Neural crest cell (in vitro differentiated cells): Measurements from ENCODE around the gene EXOC3L2. TPM values are rescaled to one million over a fixed set of nuclear protein-coding genes. Genes with fewer than 3 reads are reported as not detected.

Experiments used
- DNase-seq: peaks from one replicate; pipeline ENCODE4 v3.0.0; 2021; ENCODE audit warnings: low read depth, mixed read lengths, low spot score
- H3K27ac Mint-ChIP-seq: one replicate; pipeline ENCODE4 v1.8.0; 2021; ENCODE audit warnings: mild to moderate bottlenecking, mixed read lengths; ENCODE audit not compliant: unreplicated experiment
- H3K27me3 Mint-ChIP-seq: 2 replicates; pipeline ENCODE4 v1.8.0; 2021; ENCODE audit warnings: low read depth, mild to moderate bottlenecking, mixed read lengths
- H3K36me3 Mint-ChIP-seq: 2 replicates; pipeline ENCODE4 v1.8.0; 2021; ENCODE audit warnings: low read depth, mild to moderate bottlenecking, mixed read lengths
- H3K4me1 Mint-ChIP-seq: 2 replicates; pipeline ENCODE4 v1.8.0; 2021; ENCODE audit warnings: mixed read lengths
- H3K4me3 Mint-ChIP-seq: one replicate; pipeline ENCODE4 v1.8.0; 2021; ENCODE audit warnings: mild to moderate bottlenecking, mixed read lengths
- H3K9me3 Mint-ChIP-seq: 2 replicates; pipeline ENCODE4 v1.8.0; 2021; ENCODE audit warnings: mixed read lengths
- CTCF ChIP-seq: fragments of 200-600 bp; sonication (generic); conservative IDR thresholded peaks from 2 replicates; pipeline ENCODE4 v1.5.0; 2021; ENCODE audit warnings: antibody characterized with exemption, mild to moderate bottlenecking
- total RNA-seq: library from RNA; stranded (reverse); gene quantifications from 2 replicates; pipeline ENCODE4 v1.2.1, GENCODE V29; 2021

The EXOC3L2 gene
- total RNA-seq, 1 donor from 2014 or later, result 0.91 TPM

DNA sequence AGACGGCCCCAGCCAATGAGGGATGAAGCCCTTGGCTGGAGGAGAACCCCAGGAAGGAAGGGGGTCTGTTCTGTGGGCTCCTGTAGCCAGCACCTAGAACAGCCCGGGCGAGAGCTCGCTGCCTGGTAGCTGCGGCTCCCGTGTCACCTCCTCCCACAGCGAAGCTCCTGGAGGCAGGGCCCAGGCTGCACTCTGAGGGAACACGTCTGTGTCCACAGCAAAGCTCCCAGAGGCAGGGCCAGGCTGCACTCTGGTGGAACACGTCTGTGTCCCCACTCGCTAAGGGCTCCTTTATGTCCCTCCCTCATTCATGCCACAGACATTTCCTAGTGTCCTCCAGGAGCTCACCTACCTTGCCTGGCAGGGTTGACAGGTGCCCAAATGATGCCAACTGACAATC lies 75.6 kb downstream of the EXOC3L2 start:
- no peaks in the 10 kb centered on the region for H3K9me3 Mint-ChIP-seq
- no peak for DNase-seq
- peaks cover 12% of the 10 kb centered on the region for H3K4me1 Mint-ChIP-seq
- TF ChIP-seq CTCF, result no peak
- H3K27me3 Mint-ChIP-seq, result no peaks in the 10 kb centered on the region
- no peak overlapping the region for H3K27ac Mint-ChIP-seq
- no peak overlapping the region for H3K4me3 Mint-ChIP-seq
- no peaks in the 10 kb centered on the region for H3K36me3 Mint-ChIP-seq

- no peak for TF ChIP-seq CTCF
- H3K9me3 Mint-ChIP-seq, result no peaks in the 10 kb centered on the region
- H3K27ac Mint-ChIP-seq, result no peak overlapping the region
- no peak overlapping the region for H3K4me3 Mint-ChIP-seq
- DNase-seq, result no peak
- H3K27me3 Mint-ChIP-seq, result no peaks in the 10 kb centered on the region
- H3K36me3 Mint-ChIP-seq, result no peaks in the 10 kb centered on the region
- peaks cover 12% of the 10 kb centered on the region for H3K4me1 Mint-ChIP-seq
Observed at GRCh38 chr19:45168767-45169351, 76.3 kb downstream of the EXOC3L2 start.

- Mint-ChIP-seq H3K4me1 (peaks cover 12% of the 10 kb centered on the region), H3K27ac (no peak overlapping the region), H3K27me3 (peaks cover 3% of the 10 kb centered on the region), H3K36me3 (no peaks in the 10 kb centered on the region), H3K9me3 (no peaks in the 10 kb centered on the region), H3K4me3 (peak overlapping the region; percentile 1)
- no peak for DNase-seq
- TF ChIP-seq CTCF, result no peak
Observed at GRCh38 chr19:45166723-45167252, 78.4 kb downstream of the EXOC3L2 start.

GRCh38 chr19:45164577-45165335 lies 80.5 kb downstream of the EXOC3L2 start:
- Mint-ChIP-seq H3K27me3 (peaks cover 11% of the 10 kb centered on the region), H3K27ac (no peak overlapping the region), H3K9me3 (no peaks in the 10 kb centered on the region), H3K4me3 (no peak overlapping the region), H3K36me3 (no peaks in the 10 kb centered on the region), H3K4me1 (peaks cover 11% of the 10 kb centered on the region)
- no peak for TF ChIP-seq CTCF
- no peak for DNase-seq

DNA sequence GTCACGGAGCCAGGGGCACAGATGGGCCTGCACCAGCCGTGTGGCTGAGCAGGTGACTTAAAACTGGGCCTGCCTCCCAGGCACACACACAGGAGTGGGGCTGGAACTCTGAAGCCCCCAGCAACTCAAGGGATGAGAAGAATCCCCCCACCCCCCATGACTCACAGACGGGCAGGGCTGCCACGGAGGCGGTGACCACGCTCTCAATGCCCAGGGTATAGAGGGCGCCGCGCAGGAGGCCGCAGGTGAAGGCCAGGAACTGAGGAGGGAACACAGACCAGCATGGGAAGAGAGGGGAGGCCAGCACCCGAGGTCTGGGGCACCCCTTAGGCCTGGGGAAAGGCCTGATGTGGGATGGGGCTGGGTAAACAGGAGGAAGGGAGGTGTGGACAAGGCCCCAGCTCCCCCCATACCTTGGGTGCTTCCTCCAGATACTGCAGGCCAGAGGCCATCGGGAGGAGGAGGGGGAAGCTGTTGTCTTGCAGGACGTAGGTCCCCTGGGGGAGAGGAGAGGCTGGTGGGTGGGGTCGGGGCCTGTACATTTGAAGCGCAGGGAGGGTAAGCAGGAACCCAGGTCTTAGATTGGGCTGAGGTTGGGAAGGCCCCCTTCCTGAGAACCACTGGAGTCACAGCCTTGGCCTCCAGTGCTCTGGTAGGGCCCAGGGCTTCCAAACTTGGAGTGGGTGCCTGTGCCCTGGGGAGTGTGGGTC lies 81.3 kb downstream of the EXOC3L2 start:
- Mint-ChIP-seq H3K27me3 (peaks cover 11% of the 10 kb centered on the region), H3K4me3 (no peak overlapping the region), H3K36me3 (no peaks in the 10 kb centered on the region), H3K4me1 (peaks cover 11% of the 10 kb centered on the region), H3K27ac (no peak overlapping the region), H3K9me3 (no peaks in the 10 kb centered on the region)
- DNase-seq, result no peak
- no peak for TF ChIP-seq CTCF
